Mesenteric fat pad (tissue), 1 donor: ENCODE results near the gene BCAR1. TPM values are rescaled to one million over a fixed set of nuclear protein-coding genes. Genes with fewer than 3 reads are reported as not detected.
"Not testable (repeated sequence)": the region's sequence is repeated elsewhere in the genome, so short reads cannot be mapped to it uniquely, and the experiment has no call there.

Experiments
- DNase-seq: peaks from one replicate; pipeline ENCODE4 v3.0.0-alpha.2; 2020; ENCODE audit warnings: low spot score
- long read RNA-seq: library from polyadenylated mRNA; unstranded; transcript quantifications from one replicate; pipeline ENCODE4 v2.0.0, GENCODE V29; 2020
- total RNA-seq: library from RNA; stranded (reverse); fragmentation: NEBNext Ultra II Directional; extraction: Animal tissue kit (Norgen Biotek cat#: 25700); gene quantifications from one replicate; pipeline ENCODE4 v1.2.1, GENCODE V29; 2021
- donor health status: DM: yes; HTN: yes; CAD: no.

The BCAR1 gene
- 86.5 TPM for total RNA-seq
- long read RNA-seq, transcript BCAR1-212 (3 exons, 2,692 nt), result major isoform, 32 of 97 reads
- long read RNA-seq, partial matches to known transcripts, result 40 of 97 reads
- long read RNA-seq, other reads (novel, unspliced or antisense), result 20 of 97 reads

GRCh38 chr16:75251280-75252048, at the start of gene BCAR1:
BCAR1 (minus strand) TSS chr16:75251624; CDS start chr16:75251482, 142 bp downstream.
- DNase-seq, result no peak

- DNase-seq, result peak; percentile 24
Measured at GRCh38 chr16:75298267-75298666, 46.8 kb upstream of the BCAR1 start.

- DNase-seq, result peak; percentile 51
Measured at GRCh38 chr16:75296606-75297005, 45.2 kb upstream of the BCAR1 start.

GRCh38 chr16:75294773-75295459, 43.5 kb upstream of the BCAR1 start:
- no peak for DNase-seq

GRCh38 chr16:75293772-75294171, 42.3 kb upstream of the BCAR1 start:
- no peak for DNase-seq

- no peak for DNase-seq
Measured at GRCh38 chr16:75293173-75293572, 41.7 kb upstream of the BCAR1 start.

GRCh38 chr16:75292691-75293090, 41.3 kb upstream of the BCAR1 start:
- DNase-seq, result no peak

- DNase-seq, result no peak
Measured at GRCh38 chr16:75289189-75289588, 37.8 kb upstream of the BCAR1 start.

GRCh38 chr16:75288596-75289120, 37.2 kb upstream of the BCAR1 start:
- no peak for DNase-seq

GRCh38 chr16:75288181-75288580, 36.8 kb upstream of the BCAR1 start:
- DNase-seq, result no peak

- DNase-seq, result no peak
Measured at GRCh38 chr16:75287708-75288107, 36.3 kb upstream of the BCAR1 start.

GRCh38 chr16:75286389-75286788, 35.0 kb upstream of the BCAR1 start:
- DNase-seq, result no peak

- no peak for DNase-seq
Measured at GRCh38 chr16:75282466-75283281, 31.2 kb upstream of the BCAR1 start.

GRCh38 chr16:75281826-75282225, 30.4 kb upstream of the BCAR1 start:
- no peak for DNase-seq

- DNase-seq, result not testable (repeated sequence)
Measured at GRCh38 chr16:75281009-75281408, 29.6 kb upstream of the BCAR1 start.

GRCh38 chr16:75280331-75280804, 28.9 kb upstream of the BCAR1 start:
- DNase-seq, result no peak

- DNase-seq, result no peak
Measured at GRCh38 chr16:75279305-75279704, 27.9 kb upstream of the BCAR1 start.

GRCh38 chr16:75273054-75273925, 21.9 kb upstream of the BCAR1 start:
- no peak for DNase-seq

GRCh38 chr16:75272629-75273028, 21.2 kb upstream of the BCAR1 start:
- DNase-seq, result not testable (repeated sequence)

GRCh38 chr16:75272097-75272551, 20.7 kb upstream of the BCAR1 start:
- DNase-seq, result no peak
